Measurements from ENCODE around the gene PPP4R1.

PPP4R1 gene

GRCh38 chr18:9545029-9545428 is 69.3 kb downstream of the PPP4R1 start:
- no peak for DNase-seq (ENCODE audit: low read depth)

- no peak for DNase-seq (ENCODE audit: low read depth)
Measured at GRCh38 chr18:9542924-9543323, 71.4 kb downstream of the PPP4R1 start.

GRCh38 chr18:9539938-9540337 is 74.4 kb downstream of the PPP4R1 start:
- DNase-seq (ENCODE audit: low read depth): no peak

- DNase-seq (ENCODE audit: low read depth): no peak
Measured at GRCh38 chr18:9539283-9539682, 75.1 kb downstream of the PPP4R1 start.

- no peak for DNase-seq (ENCODE audit: low read depth)
Measured at GRCh38 chr18:9537677-9538076, 76.7 kb downstream of the PPP4R1 start.

GRCh38 chr18:9536354-9537152 is 77.8 kb downstream of the PPP4R1 start:
- no peak for DNase-seq (ENCODE audit: low read depth)

GRCh38 chr18:9535430-9535991 is 78.8 kb downstream of the PPP4R1 start:
- DNase-seq (ENCODE audit: low read depth): no peak

GRCh38 chr18:9534844-9535243 is 79.5 kb downstream of the PPP4R1 start:
- DNase-seq (ENCODE audit: low read depth): no peak

- DNase-seq (ENCODE audit: low read depth): no peak
Measured at GRCh38 chr18:9531791-9532410, 82.5 kb downstream of the PPP4R1 start.

GRCh38 chr18:9530226-9531009 is 83.9 kb downstream of the PPP4R1 start:
- no peak for DNase-seq (ENCODE audit: low read depth)

GRCh38 chr18:9526458-9526857 is 87.9 kb downstream of the PPP4R1 start:
- no peak for DNase-seq (ENCODE audit: low read depth)

GRCh38 chr18:9522952-9523351 is 91.4 kb downstream of the PPP4R1 start:
- no peak for DNase-seq (ENCODE audit: low read depth)

GRCh38 chr18:9521770-9522169 is 92.6 kb downstream of the PPP4R1 start:
- DNase-seq (ENCODE audit: low read depth): no peak

GRCh38 chr18:9520666-9521065 is 93.7 kb downstream of the PPP4R1 start:
- DNase-seq (ENCODE audit: low read depth): no peak

GRCh38 chr18:9519399-9519798 is 95.0 kb downstream of the PPP4R1 start:
- no peak for DNase-seq (ENCODE audit: low read depth)

- DNase-seq (ENCODE audit: low read depth): no peak
Measured at GRCh38 chr18:9517869-9518268, 96.5 kb downstream of the PPP4R1 start.

GRCh38 chr18:9516437-9517064 is 97.8 kb downstream of the PPP4R1 start:
- no peak for DNase-seq (ENCODE audit: low read depth)

GRCh38 chr18:9513971-9514512 is 100.3 kb downstream of the PPP4R1 start:
- DNase-seq (ENCODE audit: low read depth): no peak

- no peak for DNase-seq (ENCODE audit: low read depth)
Measured at GRCh38 chr18:9508446-9509025, 105.8 kb downstream of the PPP4R1 start.

GRCh38 chr18:9507565-9508088 is 106.7 kb downstream of the PPP4R1 start:
- DNase-seq (ENCODE audit: low read depth): no peak
